ENCODE measurements around the gene DEPDC5. TPM values are rescaled to one million over a fixed set of nuclear protein-coding genes. Genes with fewer than 3 reads are reported as not detected.
"Not testable (repeated sequence)": the region's sequence is repeated elsewhere in the genome, so short reads cannot be mapped to it uniquely, and the experiment has no call there.

Gene DEPDC5
- total RNA-seq, 4 donors from 2014 or later: 11.5 to 20.6 (median 13.8) TPM

GRCh38 chr22:31764785-31765184, 11.0 kb downstream of the DEPDC5 start:
- TF ChIP-seq, protein P1, sequence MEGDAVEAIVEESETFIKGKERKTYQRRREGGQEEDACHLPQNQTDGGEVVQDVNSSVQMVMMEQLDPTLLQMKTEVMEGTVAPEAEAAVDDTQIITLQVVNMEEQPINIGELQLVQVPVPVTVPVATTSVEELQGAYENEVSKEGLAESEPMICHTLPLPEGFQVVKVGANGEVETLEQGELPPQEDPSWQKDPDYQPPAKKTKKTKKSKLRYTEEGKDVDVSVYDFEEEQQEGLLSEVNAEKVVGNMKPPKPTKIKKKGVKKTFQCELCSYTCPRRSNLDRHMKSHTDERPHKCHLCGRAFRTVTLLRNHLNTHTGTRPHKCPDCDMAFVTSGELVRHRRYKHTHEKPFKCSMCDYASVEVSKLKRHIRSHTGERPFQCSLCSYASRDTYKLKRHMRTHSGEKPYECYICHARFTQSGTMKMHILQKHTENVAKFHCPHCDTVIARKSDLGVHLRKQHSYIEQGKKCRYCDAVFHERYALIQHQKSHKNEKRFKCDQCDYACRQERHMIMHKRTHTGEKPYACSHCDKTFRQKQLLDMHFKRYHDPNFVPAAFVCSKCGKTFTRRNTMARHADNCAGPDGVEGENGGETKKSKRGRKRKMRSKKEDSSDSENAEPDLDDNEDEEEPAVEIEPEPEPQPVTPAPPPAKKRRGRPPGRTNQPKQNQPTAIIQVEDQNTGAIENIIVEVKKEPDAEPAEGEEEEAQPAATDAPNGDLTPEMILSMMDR (IDR thresholded peaks at IDR 0.05): no peak
- no peak for ATAC-seq (ENCODE audit: low FRiP score)
- no peak for DNase-seq (ENCODE audit: low spot score)

DNA sequence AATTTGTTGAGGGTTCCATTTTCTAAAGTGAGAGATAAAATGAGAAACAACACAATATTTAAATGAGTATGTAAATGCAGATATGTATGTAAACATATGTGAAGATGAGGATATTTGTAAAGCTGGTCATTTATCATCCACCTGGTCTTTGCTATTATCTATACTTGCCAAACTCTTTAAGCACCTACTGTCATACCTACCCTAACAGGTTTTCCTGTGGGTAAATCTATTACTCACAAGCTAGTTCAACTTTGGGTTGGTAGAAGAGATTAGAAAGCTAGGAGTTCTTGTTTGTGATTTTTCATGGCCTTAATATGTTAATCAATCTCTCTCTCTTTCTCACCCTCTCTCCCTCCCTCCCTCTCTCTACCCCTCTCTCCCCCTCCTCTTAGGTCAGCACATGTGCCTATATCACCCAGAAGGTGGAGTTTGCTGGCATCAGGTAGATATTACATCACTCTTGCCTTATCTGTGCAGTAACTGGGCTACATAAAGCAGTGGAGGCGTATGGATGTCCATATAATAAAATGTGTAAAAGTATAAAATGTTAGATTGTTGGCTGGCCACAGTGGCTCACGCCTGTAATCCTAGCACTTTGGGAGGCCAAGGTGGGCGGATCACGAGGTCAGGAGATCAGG, 14.7 kb downstream of the DEPDC5 start:
- ATAC-seq (ENCODE audit: low FRiP score): no peak
- TF ChIP-seq, protein P1 (IDR thresholded peaks at IDR 0.05): no peak
- DNase-seq (ENCODE audit: low spot score): no peak

DNA sequence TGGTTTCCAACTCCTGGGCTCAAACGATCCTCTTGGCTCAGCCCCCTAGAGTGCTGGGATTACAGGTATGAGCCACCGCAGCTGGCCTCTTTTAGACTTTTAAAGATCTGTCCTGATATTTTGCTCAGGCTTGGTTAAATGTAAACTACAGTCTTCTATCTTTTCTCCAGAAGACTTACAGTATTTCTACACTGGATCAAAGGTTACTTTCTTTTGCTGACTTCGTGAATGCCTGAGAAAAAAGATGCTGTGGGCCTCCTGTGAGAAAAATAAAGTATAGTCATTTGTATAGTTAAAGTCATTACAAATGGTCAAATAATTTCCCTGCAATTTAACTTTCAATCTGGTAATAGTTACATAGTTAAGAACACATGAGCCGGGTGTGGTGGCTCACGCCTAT, 19.6 kb downstream of the DEPDC5 start:
- TF ChIP-seq, protein P1 (IDR thresholded peaks at IDR 0.05): no peak
- DNase-seq (ENCODE audit: low spot score) (no peak), ATAC-seq (ENCODE audit: low FRiP score) (no peak)

DNA sequence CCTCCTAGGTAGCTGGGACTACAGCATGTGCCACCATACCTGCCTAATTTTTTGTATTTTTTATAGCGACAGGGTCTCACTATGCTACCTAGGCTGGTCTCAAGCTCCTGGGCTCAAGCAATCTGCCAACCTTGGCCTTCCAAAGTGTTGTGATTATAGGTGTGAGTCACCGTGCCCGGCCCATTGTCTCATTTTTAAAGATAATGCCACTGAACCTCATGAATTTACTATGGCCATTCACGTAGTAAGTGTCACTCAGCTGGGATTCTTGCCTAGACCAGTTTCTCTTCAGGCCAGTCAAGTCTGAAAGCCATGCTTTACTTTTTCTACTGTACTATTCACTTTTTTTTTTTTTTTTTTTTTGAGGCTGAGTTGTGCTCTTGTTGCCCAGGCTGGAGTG, 22.4 kb downstream of the DEPDC5 start:
- ATAC-seq (ENCODE audit: low FRiP score) (no peak), DNase-seq (ENCODE audit: low spot score) (no peak)
- TF ChIP-seq, protein P1 (IDR thresholded peaks at IDR 0.05): no peak

GRCh38 chr22:31789803-31790202, 36.0 kb downstream of the DEPDC5 start:
- no peak for DNase-seq (ENCODE audit: low spot score)
- TF ChIP-seq, protein P1 (IDR thresholded peaks at IDR 0.05): no peak
- ATAC-seq (ENCODE audit: low FRiP score): no peak

GRCh38 chr22:31790240-31790639, 36.4 kb downstream of the DEPDC5 start:
- DNase-seq (ENCODE audit: low spot score) (no peak), ATAC-seq (ENCODE audit: low FRiP score) (no peak)
- TF ChIP-seq, protein P1 (IDR thresholded peaks at IDR 0.05): no peak

DNA sequence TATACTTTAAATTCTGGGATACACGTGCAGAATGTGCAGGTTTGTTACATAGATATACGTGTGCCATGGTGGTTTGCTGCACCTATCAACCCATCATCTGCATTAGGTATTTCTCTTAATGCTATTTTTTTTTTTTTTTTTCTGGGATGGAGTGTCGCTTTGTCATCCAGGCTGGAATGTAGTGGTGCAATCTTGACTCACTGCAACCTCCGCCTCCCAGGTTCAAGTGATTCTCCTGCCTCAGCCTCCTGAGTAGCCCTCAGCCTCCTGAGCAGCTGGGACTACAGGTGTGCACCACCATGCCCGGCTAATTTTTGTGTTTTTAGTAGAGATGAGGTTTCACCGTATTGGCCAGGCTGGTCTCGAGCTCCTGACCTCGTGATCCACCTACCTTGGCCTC, 45.5 kb downstream of the DEPDC5 start:
- not testable (repeated sequence) for ATAC-seq (ENCODE audit: low FRiP score); DNase-seq (ENCODE audit: low spot score)

All from omental fat pad (tissue), 4 donors.